Activated CD8-positive, alpha-beta memory T cell treated with anti-CD3 and anti-CD28 coated beads, Interleukin-2, amount 50 U/mL, for 1 hour (primary cell): Measurements from ENCODE around the gene MARS1.
"Not testable (repeated sequence)": the region's sequence is repeated elsewhere in the genome, so short reads cannot be mapped to it uniquely, and the experiment has no call there.

Source experiments
- DNase-seq: peaks from one replicate; pipeline ENCODE4 v3.0.0-alpha.2; 2020; ENCODE audit errors: extremely low read depth

The MARS1 gene

DNA sequence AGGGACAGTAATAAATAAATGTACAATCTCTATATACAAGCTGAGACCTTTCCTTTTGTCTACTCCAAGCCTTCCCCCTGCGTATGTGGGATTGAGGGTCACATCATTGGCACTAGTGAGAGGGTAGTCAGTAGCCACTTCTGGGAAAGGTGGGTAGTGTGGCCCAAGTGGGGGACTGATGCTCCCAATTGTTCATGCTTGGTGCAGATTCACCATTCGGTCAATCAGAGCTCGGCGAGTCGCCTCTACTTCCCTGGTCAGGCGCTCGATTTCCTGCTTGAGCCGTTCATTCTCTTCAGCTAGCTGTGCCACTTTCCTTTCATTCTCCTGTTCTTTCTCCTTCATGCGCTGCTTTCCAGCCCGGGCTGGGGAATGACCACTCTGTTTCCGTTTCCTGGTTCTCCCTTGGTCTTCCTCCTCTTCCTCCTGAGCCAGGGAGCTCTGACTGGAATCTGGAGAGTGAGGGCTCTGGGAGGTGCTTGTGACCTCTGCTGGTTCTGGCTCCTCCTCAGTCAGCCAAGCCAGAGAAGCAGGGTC lies 28.8 kb downstream of the MARS1 start:
- DNase-seq = no peak

DNA sequence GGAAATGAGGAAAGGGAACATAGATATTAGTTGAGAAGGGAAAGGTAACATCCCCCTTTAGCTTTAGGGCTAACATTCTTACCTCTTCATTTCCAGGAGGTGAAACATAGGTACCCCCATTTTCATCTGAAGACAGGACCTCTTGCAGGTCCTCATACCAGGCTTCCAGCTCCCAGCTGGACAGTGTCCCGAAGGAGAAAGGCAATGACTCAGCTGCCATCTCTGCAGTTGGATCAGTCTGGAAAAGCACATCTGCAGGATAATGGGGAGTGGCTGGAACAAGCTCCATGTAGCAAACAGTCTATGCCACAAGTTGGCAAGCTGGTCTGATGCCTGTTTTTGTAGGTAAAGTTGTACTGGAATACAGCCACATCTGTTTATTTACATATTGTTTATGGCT lies 29.3 kb downstream of the MARS1 start:
- DNase-seq = no peak

- DNase-seq = not testable (repeated sequence)
Measured at GRCh38 chr12:57517718-57518117, 29.9 kb downstream of the MARS1 start.

DNA sequence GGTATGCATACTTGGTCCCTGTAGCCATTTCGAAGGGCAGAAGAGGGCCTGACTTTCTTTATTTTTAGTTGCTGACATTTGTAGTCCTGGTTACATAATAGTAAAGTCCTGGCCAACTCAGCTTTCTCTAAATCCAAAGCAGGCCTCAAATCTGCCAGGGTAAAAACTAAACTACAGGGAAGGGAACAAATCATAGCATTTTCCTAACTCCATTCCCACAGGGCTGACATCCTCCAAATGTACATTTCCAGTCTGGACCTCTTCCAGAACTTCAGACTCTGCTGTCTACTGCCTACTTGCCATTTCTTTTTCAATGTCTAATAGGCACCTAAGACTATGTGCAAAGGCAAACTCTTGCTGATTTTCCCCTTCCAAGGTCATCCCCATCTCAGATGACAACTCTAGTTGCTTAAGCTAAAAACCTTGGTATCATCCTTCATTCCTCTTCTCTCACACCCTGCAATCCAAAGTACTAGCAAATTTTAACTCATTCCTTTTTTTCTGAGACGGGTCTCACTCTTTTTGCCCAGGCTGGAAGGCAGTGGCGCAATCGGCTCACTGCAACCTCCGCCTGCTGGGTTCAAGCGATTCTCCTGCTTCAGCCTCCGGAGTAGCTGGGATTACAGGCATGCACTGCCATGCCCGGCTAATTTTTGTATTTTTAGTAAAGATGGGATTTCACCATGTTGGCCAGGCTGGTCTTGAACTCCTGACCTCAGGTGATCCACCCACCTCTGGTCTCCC lies 30.5 kb downstream of the MARS1 start:
- DNase-seq = no peak

DNA sequence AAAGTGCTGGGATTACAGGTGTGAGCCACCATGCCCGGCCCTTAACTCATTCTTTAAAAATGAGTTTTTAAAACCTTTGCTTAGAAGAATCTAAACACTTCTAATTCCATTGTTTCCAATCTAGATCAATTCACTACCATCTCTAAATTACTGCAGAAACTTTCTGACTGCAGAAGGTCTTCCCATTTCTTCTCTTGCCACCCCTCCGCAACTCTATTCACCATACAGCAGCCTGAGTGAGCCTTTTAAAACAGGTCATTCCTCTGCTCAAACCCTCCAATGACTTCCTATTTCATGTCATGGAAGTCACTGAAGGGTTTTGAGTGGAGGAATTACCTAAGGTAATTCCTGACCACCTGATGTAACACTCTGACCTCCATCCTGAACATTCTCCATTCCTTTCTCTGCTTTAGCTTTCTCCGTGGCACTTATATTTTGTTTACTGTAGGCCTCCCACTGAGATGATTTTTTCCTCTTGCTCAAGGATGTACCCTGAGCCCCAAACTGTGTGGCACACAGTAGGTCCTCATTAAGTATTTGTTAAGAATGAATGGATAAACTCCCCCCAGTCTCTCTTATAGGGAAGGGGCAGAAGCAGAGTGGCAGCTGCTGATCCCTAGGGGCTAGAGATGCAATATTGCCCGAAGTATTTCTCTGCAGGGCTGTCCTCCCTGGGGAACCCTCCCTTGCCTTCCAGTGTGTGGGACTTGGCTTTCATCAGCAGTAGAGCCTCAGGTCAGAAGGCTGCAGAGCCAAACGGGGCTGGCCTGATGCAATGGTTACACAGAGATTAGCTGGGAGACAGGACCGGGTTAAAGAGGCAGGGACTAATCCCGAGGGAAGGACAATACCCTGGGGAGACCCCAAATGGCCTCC lies 31.3 kb downstream of the MARS1 start:
- DNase-seq = no peak

DNA sequence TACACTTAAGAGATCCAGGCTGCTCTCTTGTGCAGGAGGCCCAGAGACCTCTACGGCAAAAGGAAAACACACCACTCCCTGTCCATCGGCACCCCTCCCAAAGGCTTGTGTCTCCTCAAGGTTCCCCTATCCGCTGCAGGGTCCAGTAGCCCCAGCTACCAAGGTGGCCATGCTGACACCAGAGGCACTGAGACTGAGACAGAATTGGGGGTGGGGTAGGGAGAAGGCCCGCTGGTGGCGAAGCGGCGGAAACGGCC lies 31.9 kb downstream of the MARS1 start:
- no peak for DNase-seq

GRCh38 chr12:57520053-57520818 lies 32.4 kb downstream of the MARS1 start, which contains the start of gene DDIT3:
Gene DDIT3, minus strand, starts transcription at chr12:57520514. Its CDS starts 3,108 bp downstream, at chr12:57517406.
- peak; percentile 99 for DNase-seq

GRCh38 chr12:57521525-57522010 lies 33.7 kb downstream of the MARS1 start:
- DNase-seq = no peak

DNA sequence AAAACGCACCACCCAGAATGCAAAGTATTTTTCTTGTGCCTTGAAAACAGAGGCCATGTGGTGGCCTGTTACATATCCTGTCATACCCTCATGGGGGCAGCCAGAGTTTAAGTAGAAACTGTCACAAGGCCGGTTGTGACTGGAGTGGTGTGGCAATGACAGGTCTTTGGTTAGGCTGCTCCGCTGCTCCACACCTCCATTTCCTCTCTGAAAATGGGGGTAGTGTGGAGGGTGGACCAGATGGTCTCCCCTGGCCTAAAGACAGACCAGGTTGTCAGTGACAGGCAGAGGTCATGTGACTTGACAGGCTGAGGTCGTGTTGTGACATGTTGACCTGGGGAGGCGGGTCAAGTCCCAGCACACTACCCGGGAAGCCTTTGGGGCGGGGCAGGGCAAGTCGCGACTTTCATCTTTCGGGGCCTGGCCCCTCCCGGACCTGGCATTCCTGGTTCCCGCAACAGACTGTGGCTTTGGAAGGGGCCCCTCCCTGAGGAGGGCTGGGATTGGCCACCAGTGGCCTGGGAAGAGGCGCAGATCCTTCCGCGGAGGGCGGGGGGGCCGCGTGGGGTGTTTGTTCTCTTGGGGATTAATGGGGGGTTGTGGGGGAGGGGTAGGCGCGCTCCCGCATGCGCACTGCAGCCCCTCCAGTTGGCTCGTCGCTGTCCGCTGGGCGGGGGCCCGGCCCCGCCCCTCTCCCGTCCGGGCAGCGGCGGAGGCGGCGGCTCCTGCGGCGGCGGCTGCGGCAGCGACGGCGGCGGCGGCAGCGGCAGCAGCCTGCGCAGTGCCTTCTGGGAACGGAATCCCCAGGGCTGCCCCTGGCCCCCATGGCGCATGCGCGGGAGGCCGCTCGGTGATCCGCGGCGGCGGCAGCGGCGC lies 34.4 kb downstream of the MARS1 start, which contains the start of gene MBD6:
Gene MBD6, plus strand, starts transcription at position 814 of the 876 bp plus-strand sequence. CDS start 1,480 bp downstream, outside the sequence.
- DNase-seq = peak; percentile 56

GRCh38 chr12:57522887-57523705 lies 35.2 kb downstream of the MARS1 start:
- DNase-seq = no peak

DNA sequence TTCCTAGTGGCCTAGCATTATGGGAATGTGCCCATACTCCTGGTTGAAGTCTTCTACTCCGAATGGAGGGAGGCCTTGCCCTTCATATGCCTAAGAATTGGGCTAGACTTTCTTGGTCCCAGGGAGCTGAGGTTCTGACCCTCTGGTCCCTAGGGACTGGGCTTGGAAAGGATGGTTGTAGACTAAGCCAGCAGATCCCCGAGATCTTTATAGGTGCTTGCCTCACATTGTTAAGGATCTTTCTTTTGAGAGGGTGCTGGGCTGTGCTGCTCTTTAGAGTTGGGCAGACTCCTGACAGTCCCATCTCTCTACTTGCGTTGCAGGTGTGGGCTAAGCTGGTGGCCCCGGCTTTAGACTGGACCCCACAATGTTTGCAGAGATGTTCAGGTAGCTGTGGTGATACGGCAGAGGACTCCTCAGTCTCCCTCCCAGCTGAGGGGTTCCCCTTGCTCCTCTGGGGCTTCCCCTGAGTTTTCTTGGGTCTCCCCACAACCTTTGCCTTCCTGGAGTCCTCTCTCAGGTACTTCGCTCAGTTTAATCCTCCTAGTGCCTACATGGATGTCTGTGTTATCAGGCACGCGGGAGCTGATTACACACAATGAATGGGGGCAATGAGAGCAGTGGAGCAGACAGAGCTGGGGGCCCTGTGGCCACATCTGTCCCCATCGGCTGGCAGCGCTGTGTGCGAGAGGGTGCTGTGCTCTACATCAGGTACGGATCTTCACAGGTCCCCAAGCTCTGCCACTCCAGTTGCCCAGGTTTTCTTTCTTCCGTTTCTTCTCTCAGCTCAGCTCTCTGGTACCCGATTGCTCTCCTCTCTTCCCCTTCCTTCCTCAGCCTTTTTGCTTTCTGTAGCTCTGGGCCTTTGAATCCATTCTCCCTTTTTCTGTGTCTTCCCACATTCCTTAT lies 36.1 kb downstream of the MARS1 start:
- no peak for DNase-seq

DNA sequence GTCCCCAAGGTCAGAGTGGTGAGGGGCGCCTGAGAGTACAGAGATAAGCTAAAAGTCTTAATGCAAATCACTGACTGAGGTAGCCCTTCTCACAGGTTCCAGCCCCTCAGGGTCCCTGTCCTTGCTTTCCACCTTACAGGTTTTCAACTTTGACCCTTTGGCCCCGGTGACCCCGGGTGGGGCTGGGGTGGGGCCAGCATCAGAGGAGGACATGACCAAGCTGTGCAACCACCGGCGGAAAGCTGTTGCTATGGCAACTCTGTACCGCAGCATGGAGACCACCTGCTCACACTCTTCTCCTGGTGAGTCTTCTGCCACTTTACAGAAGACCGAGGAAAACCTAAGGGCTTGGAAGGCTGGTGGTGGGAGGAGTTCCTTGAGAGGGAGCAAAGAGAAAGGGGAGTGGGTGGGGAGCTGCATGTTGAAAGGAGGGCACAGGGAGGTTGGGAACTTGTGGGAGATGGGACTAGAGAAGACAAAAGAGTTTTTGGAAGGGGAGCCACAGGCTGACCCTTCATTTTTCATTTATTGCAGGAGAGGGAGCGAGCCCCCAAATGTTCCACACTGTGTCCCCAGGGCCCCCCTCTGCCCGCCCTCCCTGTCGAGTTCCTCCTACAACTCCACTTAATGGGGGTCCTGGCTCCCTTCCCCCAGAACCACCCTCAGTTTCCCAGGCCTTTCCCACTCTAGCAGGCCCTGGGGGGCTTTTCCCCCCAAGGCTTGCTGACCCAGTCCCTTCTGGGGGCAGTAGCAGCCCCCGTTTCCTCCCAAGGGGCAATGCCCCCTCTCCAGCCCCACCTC lies 37.1 kb downstream of the MARS1 start:
- DNase-seq = no peak

DNA sequence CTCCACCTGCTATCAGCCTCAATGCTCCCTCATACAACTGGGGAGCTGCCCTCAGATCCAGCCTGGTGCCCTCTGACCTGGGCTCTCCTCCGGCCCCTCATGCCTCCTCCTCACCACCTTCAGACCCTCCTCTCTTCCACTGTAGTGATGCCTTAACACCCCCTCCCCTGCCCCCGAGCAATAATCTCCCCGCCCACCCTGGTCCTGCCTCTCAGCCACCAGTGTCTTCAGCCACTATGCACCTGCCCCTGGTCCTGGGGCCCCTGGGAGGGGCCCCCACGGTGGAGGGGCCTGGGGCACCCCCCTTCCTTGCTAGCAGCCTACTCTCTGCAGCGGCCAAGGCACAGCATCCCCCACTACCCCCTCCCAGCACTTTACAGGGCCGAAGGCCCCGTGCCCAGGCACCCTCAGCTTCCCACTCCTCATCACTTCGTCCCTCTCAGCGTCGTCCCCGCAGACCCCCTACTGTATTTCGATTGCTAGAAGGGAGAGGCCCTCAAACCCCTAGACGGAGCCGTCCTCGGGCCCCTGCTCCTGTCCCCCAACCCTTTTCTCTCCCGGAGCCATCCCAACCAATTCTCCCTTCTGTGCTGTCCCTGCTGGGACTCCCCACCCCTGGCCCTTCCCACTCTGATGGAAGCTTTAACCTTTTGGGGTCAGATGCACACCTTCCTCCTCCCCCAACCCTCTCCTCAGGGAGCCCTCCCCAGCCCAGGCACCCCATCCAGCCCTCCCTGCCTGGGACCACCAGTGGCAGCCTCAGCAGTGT lies 37.9 kb downstream of the MARS1 start:
- no peak for DNase-seq

DNA sequence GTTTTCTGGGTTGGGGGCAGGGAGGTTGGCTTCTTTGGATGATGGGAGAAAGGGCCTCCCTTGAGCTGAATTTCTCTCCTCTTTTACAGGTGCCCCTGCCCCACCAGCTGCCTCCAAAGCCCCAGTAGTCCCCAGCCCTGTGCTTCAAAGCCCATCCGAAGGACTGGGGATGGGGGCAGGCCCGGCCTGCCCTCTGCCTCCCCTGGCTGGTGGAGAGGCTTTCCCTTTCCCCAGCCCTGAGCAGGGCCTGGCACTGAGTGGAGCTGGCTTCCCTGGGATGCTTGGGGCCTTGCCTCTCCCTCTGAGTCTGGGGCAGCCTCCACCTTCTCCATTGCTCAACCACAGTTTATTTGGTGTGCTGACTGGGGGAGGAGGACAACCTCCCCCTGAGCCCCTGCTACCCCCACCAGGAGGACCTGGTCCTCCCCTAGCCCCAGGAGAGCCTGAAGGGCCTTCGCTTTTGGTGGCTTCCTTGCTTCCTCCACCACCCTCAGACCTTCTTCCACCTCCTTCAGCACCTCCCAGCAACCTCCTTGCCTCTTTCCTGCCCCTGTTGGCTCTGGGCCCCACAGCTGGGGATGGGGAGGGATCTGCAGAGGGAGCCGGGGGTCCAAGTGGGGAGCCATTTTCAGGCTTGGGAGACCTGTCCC lies 38.7 kb downstream of the MARS1 start:
- DNase-seq = no peak

DNA sequence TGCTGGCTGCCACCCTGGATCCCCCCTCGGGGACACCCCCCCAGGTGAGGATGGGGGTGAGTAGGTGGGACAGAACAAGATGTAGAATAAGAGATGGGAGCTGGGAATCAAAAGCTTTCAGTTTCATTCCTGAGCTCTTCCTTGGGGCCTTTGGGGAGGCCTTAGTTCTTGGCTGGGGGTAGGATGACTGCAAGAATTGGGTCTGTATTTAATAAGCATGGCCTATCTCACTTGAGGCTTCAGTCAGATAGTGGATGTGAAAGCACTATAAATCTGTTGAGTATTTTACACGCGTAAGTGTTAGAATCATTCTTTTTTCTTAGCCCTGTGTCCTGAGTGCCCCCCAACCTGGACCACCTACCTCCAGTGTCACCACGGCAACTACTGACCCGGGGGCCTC lies 39.3 kb downstream of the MARS1 start:
- DNase-seq = no peak

GRCh38 chr12:57528176-57528575 lies 40.3 kb downstream of the MARS1 start:
- no peak for DNase-seq
